Measurements from ENCODE around the gene GZMM.

Gene GZMM

GRCh38 chr19:536031-536880, 7.6 kb upstream of the GZMM start:
- DNase-seq (ENCODE audit: low read depth): no peak
- no peak overlapping the region for H3K4me3 ChIP-seq (ENCODE audit: low read length)
- TF ChIP-seq, protein P1, sequence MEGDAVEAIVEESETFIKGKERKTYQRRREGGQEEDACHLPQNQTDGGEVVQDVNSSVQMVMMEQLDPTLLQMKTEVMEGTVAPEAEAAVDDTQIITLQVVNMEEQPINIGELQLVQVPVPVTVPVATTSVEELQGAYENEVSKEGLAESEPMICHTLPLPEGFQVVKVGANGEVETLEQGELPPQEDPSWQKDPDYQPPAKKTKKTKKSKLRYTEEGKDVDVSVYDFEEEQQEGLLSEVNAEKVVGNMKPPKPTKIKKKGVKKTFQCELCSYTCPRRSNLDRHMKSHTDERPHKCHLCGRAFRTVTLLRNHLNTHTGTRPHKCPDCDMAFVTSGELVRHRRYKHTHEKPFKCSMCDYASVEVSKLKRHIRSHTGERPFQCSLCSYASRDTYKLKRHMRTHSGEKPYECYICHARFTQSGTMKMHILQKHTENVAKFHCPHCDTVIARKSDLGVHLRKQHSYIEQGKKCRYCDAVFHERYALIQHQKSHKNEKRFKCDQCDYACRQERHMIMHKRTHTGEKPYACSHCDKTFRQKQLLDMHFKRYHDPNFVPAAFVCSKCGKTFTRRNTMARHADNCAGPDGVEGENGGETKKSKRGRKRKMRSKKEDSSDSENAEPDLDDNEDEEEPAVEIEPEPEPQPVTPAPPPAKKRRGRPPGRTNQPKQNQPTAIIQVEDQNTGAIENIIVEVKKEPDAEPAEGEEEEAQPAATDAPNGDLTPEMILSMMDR (conservative IDR thresholded peaks at IDR 0.05; ENCODE audit: low read depth, low read length): no peak

GRCh38 chr19:536881-537404, 6.9 kb upstream of the GZMM start:
- TF ChIP-seq, protein P1 (conservative IDR thresholded peaks at IDR 0.05; ENCODE audit: low read depth, low read length): no peak
- H3K4me3 ChIP-seq (ENCODE audit: low read length): no peak overlapping the region
- DNase-seq (ENCODE audit: low read depth): no peak

- H3K4me3 ChIP-seq (ENCODE audit: low read length): no peak overlapping the region
- TF ChIP-seq, protein P1 (conservative IDR thresholded peaks at IDR 0.05; ENCODE audit: low read depth, low read length): no peak
- DNase-seq (ENCODE audit: low read depth): no peak
These were observed 5.0 kb upstream of the GZMM start for GRCh38 chr19:538641-539428.

DNA sequence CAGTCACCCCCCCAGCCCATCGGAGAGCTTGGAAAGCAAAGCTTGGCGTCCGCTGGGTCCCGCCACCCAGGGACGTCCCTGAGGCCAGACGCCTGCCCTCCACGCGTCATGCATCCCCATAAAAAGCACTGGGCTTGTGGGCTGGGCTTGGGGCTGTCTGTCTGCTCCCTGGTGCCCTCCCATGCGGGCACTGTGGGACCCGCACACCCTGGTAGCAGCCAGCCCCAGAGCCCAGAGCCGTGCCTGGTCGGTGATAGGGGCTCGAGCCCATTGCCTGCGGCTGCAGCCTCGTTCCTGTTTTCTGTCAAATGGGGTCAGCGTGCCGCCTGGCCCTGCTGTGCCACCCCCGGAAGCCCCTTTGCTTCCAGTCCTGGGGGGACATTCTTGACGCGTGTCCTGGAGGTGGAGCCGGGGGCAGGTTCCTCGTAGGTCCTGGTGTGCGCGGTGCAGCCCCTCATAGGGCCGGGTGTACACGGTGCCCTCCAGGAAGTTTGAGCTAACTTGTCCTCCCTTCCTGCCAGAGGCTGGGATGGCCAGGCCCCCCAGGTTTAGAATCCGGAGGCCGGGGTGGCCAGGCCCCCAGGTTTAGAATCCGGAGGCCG, 4.3 kb upstream of the GZMM start:
- TF ChIP-seq, protein P1 (conservative IDR thresholded peaks at IDR 0.05; ENCODE audit: low read depth, low read length): no peak
- DNase-seq (ENCODE audit: low read depth): no peak
- no peak overlapping the region for H3K4me3 ChIP-seq (ENCODE audit: low read length)

- no peak overlapping the region for H3K4me3 ChIP-seq (ENCODE audit: low read length)
- no peak for DNase-seq (ENCODE audit: low read depth)
- TF ChIP-seq, protein P1 (conservative IDR thresholded peaks at IDR 0.05; ENCODE audit: low read depth, low read length): no peak
These were observed 2.8 kb upstream of the GZMM start for GRCh38 chr19:540867-541637.

GRCh38 chr19:541699-542098, 2.2 kb upstream of the GZMM start:
- TF ChIP-seq, protein P1 (conservative IDR thresholded peaks at IDR 0.05; ENCODE audit: low read depth, low read length): no peak
- no peak for DNase-seq (ENCODE audit: low read depth)
- H3K4me3 ChIP-seq (ENCODE audit: low read length): no peak overlapping the region
